Kidney tubule cell (primary cell): ENCODE measurements around the gene CAB39L.

Experiments used
- DNase-seq: peaks from one replicate; pipeline ENCODE4 v3.0.0-alpha.2; 2018; ENCODE audit warnings: low spot score

The CAB39L gene

GRCh38 chr13:49441846-49442245, 2.0 kb downstream of the CAB39L start:
- DNase-seq, result no peak

- no peak for DNase-seq
Observed at GRCh38 chr13:49441312-49441711, 2.6 kb downstream of the CAB39L start.

- DNase-seq, result no peak
Observed at GRCh38 chr13:49439609-49440008, 4.3 kb downstream of the CAB39L start.

- DNase-seq, result no peak
Observed at GRCh38 chr13:49437705-49438104, 6.2 kb downstream of the CAB39L start.

GRCh38 chr13:49436890-49437289, 7.0 kb downstream of the CAB39L start:
- peak; percentile 40 for DNase-seq

GRCh38 chr13:49435992-49436391, 7.9 kb downstream of the CAB39L start:
- DNase-seq, result no peak

GRCh38 chr13:49429121-49429520, 14.7 kb downstream of the CAB39L start:
- DNase-seq, result no peak

- no peak for DNase-seq
Observed at GRCh38 chr13:49428041-49428763, 15.7 kb downstream of the CAB39L start.

GRCh38 chr13:49424011-49424560, 19.8 kb downstream of the CAB39L start:
- no peak for DNase-seq

GRCh38 chr13:49421391-49421790, 22.5 kb downstream of the CAB39L start:
- no peak for DNase-seq

GRCh38 chr13:49419276-49419675, 24.6 kb downstream of the CAB39L start:
- peak; percentile 23 for DNase-seq

GRCh38 chr13:49418206-49418605, 25.7 kb downstream of the CAB39L start:
- DNase-seq, result no peak

GRCh38 chr13:49417161-49417560, 26.7 kb downstream of the CAB39L start:
- DNase-seq, result no peak

- no peak for DNase-seq
Observed at GRCh38 chr13:49412749-49413148, 31.1 kb downstream of the CAB39L start.

GRCh38 chr13:49411353-49411752, 32.5 kb downstream of the CAB39L start:
- DNase-seq, result no peak

- no peak for DNase-seq
Observed at GRCh38 chr13:49410477-49410876, 33.4 kb downstream of the CAB39L start.

- DNase-seq, result no peak
Observed at GRCh38 chr13:49410006-49410405, 33.9 kb downstream of the CAB39L start.

GRCh38 chr13:49409008-49409407, 34.9 kb downstream of the CAB39L start:
- no peak for DNase-seq

- DNase-seq, result no peak
Observed at GRCh38 chr13:49407936-49408335, 35.9 kb downstream of the CAB39L start.

- no peak for DNase-seq
Observed at GRCh38 chr13:49407068-49407467, 36.8 kb downstream of the CAB39L start.

- no peak for DNase-seq
Observed at GRCh38 chr13:49404703-49405020, 39.2 kb downstream of the CAB39L start.

- DNase-seq, result peak; percentile 30
Observed at GRCh38 chr13:49403996-49404702, 39.7 kb downstream of the CAB39L start.
